Measurements from ENCODE around the gene ZNF221.
A peak's percentile ranks its signal among the peaks of the same experiment; 100 is the strongest.

Gene ZNF221

DNA sequence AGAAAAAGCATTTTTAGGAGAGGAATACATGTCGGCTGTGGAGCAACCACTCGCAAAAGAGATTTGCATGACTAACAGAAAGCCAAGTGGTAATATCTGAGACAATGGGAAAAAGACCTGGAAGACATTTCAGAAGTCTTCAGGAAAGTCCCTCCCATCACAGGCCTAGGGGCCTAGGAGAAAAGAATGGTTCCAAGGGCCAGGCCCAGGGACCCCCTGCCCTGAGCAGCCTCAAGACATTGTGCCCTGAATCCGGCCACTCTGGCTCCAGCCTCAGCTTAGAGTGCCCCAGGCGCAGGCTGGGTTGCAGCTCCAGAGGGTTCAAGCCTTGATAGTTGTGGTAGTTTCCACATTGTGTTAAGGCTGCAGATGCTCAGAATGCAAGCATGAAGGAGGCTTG, 9.4 kb downstream of the ZNF221 start:
- DNase-seq: no peak

DNA sequence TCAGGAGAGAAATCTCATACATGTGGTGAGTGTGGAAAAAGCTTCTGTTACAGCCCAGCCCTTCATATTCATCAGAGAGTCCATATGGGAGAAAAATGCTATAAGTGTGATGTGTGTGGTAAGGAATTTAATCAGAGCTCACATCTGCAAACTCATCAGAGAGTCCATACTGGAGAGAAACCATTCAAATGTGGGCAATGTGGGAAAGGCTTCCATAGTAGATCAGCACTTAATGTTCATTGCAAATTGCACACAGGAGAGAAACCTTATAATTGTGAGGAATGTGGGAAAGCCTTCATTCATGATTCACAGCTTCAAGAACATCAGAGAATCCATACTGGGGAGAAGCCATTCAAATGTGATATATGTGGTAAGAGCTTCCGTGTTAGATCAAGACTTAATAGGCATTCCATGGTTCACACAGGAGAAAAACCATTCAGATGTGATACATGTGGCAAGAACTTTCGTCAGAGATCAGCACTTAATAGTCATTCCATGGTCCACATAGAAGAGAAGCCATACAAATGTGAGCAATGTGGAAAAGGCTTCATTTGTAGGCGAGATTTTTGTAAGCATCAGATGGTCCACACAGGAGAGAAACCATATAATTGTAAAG, 15.2 kb downstream of the ZNF221 start:
- DNase-seq: no peak

DNA sequence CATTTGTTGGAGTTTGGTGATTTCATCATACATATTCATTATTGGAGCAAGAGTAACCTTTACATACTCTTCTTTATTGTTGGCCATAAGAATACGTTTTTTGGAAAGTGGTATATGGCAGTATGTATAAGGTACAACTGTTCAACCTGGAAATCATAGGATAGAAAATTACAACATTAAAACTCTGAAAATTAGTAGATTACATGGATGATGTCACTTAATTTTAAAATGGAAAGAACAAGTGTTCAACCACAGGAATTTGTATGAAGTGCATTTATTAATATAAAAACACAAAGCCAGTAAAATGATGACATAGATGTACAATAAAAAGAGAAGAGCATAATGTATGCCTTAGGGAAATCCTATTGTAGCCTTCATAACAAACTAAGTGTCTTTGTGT, 25.7 kb downstream of the ZNF221 start:
- no peak for DNase-seq

DNA sequence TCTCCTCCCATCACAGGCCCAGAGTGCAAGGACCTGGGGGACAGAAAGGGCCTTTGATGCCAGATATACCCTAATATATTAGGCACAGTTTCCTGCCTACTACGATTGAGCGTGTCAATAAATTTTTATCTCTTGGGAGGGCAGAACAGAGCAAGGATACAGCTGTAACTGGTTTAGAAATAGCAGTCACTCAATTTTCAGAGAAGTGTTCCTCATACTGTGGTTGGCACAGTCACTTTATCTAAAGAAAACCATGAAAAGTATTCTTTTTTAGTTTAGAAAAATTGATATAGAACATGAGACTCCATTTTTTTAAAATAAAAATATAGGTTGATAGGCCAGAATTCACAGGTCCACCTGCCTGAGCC, 32.5 kb downstream of the ZNF221 start:
- DNase-seq: no peak

DNA sequence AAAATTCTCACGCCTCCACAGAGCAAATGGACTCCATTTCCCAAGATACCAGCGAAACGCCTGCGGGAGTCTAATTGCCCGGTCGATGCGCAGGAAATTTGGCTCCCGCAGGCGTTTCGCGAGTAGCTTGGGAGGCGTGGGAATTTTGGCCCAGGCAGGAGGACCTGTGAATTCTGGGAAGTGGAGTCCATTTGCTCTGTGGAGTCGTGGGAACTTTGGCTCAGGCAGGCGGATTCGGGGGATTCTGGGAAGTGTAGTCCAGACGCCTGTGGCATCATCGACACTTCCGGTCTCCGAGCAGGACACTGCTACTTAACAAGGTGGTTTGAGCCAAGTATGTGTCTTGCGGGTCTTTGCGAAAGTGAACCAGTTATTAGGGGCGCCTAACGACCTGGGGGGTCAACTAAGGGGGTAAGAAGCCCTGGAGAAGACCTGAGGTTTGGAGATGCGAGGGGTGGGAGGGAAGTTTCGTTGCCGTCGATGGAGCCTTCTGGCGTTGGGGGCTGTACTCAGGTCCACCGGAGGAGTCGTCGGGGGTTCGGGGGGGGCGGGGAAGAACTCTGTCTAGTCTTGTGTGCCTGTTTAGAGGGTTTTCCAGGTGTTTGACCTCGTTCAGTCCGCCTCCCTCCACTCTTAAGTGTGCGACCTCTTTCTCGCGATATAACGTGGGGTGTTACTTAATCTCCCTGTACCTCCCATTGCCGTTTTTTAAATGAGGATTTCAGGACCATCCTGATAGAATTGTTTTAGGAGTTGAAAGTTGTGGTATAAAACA, 33.1 kb downstream of the ZNF221 start, which contains the start of gene ZNF155:
Gene ZNF155, plus strand, starts transcription at position 277 of the 775 bp plus-strand sequence. CDS start 4,356 bp downstream, outside the sequence.
- peak; percentile 86 for DNase-seq

DNA sequence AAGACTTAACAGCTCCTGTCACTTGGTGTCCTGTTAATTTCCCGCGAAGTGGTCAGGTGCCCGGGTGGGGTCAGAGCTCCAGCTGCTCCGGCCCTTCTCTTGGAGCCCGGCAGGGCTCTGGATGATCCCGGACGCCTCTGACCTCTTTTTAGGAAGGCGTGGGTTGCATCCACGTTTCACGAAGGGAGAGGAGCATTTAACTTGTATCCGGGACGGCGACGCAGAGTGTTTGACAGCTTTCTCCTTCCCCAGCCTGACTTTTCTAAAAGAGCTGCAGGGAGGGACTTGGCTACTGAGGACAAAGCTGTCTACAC, 33.6 kb downstream of the ZNF221 start:
- no peak for DNase-seq

DNA sequence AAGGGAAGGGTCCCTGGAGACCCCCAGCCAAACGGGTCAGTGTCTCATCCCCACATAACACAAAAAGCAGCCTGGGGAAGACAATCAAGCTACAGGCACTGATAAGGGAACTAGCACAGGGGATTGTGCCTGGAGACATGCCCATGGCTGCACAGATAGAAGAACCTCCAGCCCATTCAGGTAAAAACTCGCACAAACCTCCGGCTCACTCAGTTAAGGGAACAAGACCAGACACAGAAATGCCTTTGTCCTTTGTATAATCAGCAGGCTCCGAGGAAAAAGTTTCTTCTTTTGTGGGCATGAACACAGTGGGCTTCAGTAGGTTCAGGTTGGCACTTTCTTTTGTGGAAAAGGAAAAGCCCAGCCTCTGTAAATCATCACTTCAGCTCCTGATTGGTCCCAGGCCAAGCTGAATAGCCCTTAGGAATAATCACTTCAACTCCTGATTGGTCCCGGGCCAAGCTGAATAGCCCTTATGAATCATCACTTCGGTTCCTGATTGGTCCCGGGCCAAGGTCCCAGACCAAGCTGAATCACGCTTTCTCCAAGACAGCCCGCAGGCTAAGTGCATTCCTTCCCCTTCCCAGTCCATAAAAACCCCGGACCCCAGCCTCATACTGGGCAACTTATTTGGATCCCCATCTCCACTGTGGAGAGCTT, 46.7 kb downstream of the ZNF221 start:
- DNase-seq: no peak

DNA sequence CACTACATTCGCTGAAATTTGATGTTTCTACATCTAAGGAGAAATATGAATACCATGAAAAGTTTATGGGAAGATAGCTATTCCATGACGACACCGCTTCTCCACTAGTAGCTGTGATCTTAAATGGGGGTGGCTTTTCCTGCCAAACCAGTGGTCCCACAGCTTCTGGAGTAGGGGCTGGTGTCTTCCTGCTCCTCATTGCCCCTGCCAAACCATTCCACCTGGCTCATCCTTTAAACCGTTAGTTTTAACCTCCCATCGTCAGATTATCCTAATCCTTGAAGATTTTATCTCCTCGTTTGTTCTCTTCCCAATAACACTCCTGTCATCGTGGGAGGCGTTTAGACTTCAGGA, 51.2 kb downstream of the ZNF221 start:
- DNase-seq: no peak

DNA sequence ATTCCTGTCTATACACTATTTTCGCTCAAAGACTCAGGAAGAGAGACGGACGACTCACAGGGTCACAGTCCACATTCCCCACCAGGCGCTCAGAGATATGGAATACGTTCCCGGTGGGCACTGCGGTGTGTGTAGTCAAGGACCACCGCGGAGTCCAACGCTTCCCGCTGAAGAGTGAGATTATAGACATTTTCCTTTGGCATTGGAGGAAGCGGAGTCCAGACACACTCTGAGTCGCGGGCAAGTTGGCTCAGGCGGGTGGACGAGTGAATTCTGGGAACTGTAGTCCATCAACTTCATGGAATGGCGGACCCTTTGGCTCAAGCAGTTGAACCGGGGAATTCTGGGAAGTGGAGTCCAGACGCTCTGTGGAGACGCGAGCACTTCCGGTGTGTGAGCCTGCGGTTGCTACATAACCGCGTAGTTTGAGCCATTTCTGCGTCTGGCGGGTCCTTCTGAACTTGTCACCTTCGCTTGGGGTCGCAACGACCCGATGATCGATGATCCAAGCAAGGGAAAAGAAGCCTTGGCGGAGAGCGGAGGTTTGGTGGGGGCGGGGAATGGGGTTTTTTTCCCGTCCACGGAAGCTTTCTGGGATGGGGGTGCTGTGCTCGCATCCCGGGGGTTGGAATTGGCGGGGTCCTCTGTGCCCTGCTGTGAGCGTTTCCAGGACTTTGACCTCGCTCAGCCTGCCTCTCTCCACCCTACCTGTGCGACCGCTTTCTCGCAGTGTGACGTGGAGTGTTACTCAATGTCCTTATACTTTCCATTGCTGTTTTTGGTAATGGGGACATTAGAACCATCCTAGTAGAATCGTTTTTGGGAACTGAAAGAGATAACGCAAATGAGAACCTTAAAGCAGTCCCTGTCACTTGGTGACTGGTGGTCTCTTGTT, 51.8 kb downstream of the ZNF221 start, which contains the start of gene ZNF230:
Gene ZNF230, plus strand, starts transcription at position 392 of the 895 bp plus-strand sequence. CDS start 4,122 bp downstream, outside the sequence.
- peak; percentile 84 for DNase-seq

DNA sequence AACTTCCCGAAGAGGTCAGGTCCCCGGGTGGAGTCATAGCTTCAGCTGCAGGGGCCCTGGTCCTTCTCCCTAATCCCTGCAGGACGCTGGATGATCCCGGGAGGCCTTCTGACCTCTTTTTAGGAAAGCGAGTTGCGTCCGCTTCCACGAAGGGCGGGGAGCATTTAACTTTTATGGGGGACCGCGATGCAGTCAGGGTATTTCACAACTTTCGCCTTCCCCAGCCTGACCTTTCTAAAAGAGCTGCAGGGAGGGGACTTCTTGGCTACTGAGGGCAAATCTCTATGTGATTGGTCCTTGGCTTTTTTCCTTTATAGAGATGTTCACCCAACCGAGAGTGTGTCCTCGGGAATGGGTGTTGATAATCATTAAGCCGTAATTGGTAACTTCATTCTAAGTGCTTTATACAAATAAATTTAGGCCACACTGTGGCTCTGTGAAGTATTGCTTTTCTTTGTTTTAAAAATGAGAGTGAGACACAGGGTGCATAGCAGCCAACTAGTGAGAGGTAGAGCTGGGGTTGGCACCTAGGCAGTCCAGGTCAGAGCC, 52.5 kb downstream of the ZNF221 start:
- DNase-seq: no peak

DNA sequence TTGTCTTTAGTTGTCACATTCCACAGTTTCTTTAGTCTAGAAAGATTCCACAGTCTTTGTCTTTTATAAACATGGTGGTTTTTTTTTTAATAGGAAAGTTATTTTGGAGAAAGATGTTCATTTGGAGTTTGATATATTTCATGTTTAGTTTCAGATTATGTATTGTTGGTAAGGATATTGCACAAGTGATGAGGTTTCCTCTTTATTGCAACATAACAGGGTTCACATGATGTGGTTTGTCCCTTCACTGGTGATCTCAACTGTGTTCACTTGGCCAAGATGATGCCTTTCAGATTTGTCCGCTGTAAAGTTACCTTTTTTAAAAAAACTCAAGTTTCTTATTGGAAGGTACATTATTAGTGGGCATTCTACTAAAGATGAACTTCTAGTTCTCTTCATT, 54.9 kb downstream of the ZNF221 start:
- DNase-seq: no peak

DNA sequence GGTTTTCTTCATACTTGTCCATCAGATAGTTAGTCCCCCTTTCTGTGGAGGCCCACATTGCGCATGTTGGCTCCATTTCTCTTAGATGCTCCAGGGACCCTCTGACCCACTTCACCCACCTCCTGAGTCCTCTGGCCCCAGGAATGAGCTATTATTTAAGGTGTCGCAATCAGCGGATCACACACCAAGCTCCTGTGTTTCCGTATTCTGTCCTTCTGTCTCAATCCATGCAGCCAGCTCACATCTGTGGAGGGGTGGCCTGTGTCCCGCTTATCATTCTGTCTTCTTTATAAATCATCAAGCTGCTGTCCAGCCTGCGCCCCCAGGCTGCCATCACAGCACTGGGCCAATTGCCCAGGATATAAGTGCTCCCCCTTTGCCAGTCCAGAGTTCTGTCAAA, 56.4 kb downstream of the ZNF221 start:
- no peak for DNase-seq

DNA sequence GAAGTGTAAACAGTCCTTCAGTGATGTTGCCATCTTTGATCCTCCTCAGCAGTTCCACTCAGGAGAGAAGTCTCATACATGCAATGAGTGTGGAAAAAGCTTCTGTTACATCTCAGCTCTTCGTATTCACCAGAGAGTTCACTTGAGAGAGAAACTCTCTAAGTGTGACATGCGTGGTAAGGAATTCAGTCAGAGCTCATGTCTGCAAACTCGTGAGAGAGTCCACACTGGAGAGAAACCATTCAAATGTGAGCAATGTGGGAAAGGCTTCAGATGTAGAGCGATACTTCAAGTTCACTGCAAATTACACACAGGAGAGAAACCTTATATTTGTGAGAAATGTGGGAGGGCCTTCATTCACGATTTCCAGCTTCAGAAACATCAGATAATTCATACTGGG, 59.4 kb downstream of the ZNF221 start:
- DNase-seq: no peak

Measured in NCI-H1436 (cell line).